ENCODE data around the gene SLC17A9.

Gene SLC17A9

DNA sequence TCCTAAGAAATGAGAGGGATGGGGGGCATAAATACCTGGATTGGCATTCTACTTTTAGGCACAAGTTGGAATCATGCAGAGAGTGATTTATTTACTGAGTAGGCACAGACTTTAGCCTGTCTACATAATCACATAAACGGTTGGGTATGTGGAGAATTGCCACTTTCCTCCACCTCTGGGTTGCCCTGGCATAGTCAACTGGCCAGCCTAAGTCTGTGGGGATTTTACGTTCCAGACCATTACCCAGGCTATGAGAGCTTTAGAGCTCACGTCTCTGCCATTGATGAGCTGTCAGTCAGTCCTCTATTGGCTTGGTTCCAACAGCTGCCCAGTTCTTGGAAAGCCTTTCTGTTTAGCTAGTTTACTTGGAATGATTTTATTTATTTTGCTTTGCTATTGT, 59.3 kb downstream of the SLC17A9 start:
- H3K27ac ChIP-seq = no peak overlapping the region
- no peak for TF ChIP-seq ZFX (IDR thresholded peaks at IDR 0.05; ENCODE audit: borderline replicate concordance)
- TF ChIP-seq, protein P1, sequence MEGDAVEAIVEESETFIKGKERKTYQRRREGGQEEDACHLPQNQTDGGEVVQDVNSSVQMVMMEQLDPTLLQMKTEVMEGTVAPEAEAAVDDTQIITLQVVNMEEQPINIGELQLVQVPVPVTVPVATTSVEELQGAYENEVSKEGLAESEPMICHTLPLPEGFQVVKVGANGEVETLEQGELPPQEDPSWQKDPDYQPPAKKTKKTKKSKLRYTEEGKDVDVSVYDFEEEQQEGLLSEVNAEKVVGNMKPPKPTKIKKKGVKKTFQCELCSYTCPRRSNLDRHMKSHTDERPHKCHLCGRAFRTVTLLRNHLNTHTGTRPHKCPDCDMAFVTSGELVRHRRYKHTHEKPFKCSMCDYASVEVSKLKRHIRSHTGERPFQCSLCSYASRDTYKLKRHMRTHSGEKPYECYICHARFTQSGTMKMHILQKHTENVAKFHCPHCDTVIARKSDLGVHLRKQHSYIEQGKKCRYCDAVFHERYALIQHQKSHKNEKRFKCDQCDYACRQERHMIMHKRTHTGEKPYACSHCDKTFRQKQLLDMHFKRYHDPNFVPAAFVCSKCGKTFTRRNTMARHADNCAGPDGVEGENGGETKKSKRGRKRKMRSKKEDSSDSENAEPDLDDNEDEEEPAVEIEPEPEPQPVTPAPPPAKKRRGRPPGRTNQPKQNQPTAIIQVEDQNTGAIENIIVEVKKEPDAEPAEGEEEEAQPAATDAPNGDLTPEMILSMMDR (IDR thresholded peaks at IDR 0.05) = no peak

DNA sequence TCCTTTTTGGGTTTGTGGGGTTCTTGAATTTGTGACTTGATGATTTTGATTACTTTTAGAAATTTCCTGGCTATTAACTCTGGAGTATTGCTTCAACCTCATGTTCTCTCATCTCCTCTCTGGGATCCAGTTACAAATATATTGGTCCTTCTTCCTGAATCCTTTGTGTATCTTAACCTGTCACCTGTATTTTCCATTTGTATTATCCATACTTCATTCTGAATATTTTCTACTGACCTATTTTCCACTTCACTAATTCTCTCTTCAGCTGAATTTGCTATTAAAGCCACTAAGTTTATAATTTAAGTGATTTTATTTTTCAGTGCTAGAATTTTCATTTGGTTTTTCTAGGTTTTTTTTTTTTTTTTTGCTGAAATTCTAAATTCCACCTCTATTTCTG, 60.7 kb downstream of the SLC17A9 start:
- TF ChIP-seq, protein P1 (IDR thresholded peaks at IDR 0.05) = no peak
- no peak for TF ChIP-seq ZFX (IDR thresholded peaks at IDR 0.05; ENCODE audit: borderline replicate concordance)
- no peak overlapping the region for H3K27ac ChIP-seq

DNA sequence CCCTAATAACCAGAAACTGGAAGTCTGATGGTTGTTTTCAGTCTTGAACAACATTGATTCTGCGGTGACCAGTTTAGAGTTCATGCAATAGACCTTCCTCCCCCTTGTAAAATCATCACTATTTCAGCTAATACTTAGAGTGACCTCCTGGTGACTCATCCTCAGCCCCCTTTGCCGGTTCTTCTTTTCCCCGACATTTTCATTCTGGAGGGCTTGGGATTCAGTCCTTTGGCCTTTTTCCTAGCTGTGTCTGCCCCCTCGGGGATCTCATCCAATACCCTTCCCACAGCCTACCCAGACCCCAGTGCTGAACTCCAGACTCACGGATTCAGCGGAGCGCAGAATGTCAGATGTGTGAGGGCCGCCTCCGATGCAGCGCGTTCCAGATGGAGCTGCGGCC, 61.8 kb downstream of the SLC17A9 start:
- TF ChIP-seq ZFX (IDR thresholded peaks at IDR 0.05; ENCODE audit: borderline replicate concordance) = no peak
- TF ChIP-seq, protein P1 (IDR thresholded peaks at IDR 0.05) = no peak
- no peak overlapping the region for H3K27ac ChIP-seq

DNA sequence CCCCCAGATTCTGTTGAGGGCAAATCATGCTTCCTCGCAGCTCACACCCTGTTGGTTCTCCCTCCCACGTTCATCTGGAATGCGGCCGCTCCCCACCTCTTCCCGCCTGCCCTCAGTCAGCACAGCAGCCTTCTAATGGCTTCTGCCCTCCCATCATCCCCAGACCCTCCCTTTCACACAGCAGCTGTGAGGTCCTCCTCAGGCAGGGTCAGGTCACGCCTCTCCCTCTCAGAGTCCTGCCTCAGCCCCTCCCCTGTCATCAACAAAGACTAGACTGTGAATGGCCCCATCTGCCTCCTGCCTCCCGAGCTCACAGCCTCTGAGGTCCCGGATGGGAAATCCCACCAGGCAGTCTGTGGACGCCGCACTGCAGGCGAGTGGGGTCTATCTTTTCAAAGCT, 62.2 kb downstream of the SLC17A9 start:
- no peak for TF ChIP-seq ZFX (IDR thresholded peaks at IDR 0.05; ENCODE audit: borderline replicate concordance)
- TF ChIP-seq, protein P1 (IDR thresholded peaks at IDR 0.05) = no peak
- H3K27ac ChIP-seq = no peak overlapping the region

DNA sequence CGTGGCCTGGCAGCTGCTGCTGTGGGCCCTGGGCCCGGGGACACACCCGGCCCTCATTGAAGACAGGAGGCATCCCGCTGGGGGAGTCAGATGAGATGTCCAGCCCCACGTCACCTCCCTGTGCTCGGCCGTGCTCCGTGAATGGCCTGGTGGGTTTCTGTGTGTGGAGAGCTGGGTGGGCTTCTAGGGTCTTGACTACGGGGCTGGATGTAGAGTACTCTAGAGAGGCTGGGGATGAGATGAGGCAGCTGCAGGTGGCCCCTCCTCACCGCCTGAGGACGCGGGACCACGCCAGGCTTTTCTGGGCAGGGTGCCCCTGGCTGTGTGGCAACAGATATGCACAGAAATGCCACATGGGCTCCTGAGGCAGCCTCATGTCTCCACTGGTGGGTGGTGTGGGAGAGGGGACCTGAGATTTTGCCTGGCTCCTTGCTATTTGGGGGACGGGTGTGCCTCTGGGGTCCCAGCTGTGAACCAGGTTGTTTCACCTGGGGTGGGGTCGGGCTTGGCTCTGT, 62.7 kb downstream of the SLC17A9 start:
- TF ChIP-seq, protein P1 (IDR thresholded peaks at IDR 0.05) = no peak
- TF ChIP-seq ZFX (IDR thresholded peaks at IDR 0.05; ENCODE audit: borderline replicate concordance) = no peak

DNA sequence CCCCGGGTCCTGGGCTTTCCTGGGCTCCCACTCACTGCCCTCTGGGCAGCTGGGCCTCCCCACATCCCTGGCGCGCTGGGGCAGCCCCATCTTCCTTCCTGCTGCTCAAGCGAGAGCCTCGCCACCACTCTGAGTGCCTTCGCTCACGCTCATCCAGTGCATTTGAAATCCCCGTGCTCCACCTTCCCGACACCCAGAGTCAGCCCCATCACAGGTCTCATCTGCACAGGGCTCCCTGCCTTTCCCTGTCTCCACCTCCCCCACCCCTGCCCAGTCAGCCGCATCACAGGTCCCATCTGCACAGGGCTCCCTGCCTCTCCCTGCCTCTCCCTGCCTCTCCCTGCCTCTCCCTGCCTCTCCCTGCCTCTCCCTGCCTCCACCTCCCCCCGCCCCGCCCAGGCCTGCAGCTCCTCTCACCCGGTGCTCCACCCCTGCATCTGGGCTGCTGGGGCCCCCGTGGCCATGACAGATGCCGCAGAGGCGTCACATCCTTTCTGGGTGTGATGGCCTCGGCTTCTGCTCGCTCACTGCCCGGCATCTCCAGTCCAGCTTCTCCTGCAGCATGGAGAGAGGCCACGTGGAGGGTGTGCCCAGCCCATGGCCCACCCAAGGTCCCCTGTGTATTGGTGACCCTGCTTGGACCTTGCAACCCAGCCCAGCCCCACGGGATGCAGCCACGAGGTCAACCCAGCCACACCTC, 63.3 kb downstream of the SLC17A9 start:
- no peak for TF ChIP-seq ZFX (IDR thresholded peaks at IDR 0.05; ENCODE audit: borderline replicate concordance)
- TF ChIP-seq, protein P1 (IDR thresholded peaks at IDR 0.05) = no peak
- H3K27ac ChIP-seq = no peak overlapping the region

More for the DNA sequence above, 62.7 kb downstream of the SLC17A9 start:
- no peak overlapping the region for H3K27ac ChIP-seq

DNA sequence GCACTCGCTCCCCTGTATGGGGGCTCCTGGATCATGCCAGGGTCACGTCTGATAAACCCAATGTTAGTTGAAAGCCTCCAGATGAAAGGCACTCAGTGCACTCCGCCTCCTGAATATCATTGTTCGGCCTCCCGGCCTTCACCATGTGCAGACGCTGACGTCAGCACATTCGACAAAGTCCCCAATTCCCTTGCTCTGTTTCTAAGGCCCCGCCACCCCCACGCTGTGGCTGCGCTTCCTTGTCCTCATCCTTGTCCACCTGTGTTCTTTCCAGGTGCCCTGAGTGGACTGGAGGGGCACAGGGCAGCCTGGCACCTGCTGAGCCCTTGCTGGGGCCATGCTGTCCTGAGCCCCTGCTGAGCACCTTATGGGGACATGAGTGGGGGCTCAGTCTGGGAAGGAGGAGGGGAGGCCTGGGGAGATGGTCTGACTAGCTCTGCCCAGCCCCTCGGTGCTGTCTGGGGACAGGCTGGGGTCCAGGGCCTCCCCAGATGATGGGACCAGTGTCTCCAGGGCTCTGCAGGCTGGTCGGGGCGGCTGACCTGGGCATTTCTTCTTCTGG, 64.1 kb downstream of the SLC17A9 start:
- TF ChIP-seq, protein P1 (IDR thresholded peaks at IDR 0.05) = no peak
- no peak for TF ChIP-seq ZFX (IDR thresholded peaks at IDR 0.05; ENCODE audit: borderline replicate concordance)
- no peak overlapping the region for H3K27ac ChIP-seq
